GM23248 (cell line): ENCODE data around the gene RAB35.

Source experiments
- EZH2 ChIP-seq: fragments of 200-600 bp; sonication (generic); IDR thresholded peaks from 2 replicates; pipeline ENCODE4 v1.6.1; 2018; ENCODE audit warnings: antibody characterized with exemption, mild to moderate bottlenecking; ENCODE audit not compliant: insufficient read depth, poor library complexity, severe bottlenecking
- EZH2phosphoT487 ChIP-seq: fragments of 200-600 bp; sonication (generic); IDR thresholded peaks from 2 replicates; pipeline ENCODE4 v1.6.1; 2018; ENCODE audit warnings: antibody characterized with exemption, moderate library complexity, mild to moderate bottlenecking, low read depth; ENCODE audit not compliant: insufficient read depth

DNA sequence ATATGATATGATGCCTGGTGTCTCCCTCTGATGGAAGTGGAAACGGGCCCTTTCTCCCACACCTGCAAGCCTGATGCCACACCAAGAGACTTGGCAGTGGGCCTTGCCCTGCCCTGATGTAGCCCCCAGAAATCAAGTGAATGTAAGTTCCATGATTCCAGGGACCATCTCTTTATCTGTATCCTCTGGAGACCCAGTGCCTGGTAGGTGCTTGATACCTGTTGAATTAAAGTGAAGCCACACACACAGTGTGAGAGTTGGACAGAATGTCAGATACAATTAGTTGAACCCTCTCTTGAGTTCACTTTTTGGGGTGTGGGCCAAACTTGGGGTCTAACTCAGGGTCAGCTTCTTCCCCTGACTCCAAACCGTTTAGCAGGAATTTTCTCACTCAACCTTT lies 4.8 kb upstream of the RAB35 start:
- TF ChIP-seq EZH2 (no peak), EZH2phosphoT487 (no peak)
